ENCODE data around the gene NEK4. TPM values are rescaled to one million over a fixed set of nuclear protein-coding genes. Genes with fewer than 3 reads are reported as not detected.
A peak's percentile ranks its signal among the peaks of the same experiment; 100 is the strongest.

NEK4 gene
- total and polyA plus RNA-seq, 2 of the 13 experiments (the other 11 are each of a cell fraction or from before 2014, with no cell fraction given), result 16.5 to 38.0 TPM

DNA sequence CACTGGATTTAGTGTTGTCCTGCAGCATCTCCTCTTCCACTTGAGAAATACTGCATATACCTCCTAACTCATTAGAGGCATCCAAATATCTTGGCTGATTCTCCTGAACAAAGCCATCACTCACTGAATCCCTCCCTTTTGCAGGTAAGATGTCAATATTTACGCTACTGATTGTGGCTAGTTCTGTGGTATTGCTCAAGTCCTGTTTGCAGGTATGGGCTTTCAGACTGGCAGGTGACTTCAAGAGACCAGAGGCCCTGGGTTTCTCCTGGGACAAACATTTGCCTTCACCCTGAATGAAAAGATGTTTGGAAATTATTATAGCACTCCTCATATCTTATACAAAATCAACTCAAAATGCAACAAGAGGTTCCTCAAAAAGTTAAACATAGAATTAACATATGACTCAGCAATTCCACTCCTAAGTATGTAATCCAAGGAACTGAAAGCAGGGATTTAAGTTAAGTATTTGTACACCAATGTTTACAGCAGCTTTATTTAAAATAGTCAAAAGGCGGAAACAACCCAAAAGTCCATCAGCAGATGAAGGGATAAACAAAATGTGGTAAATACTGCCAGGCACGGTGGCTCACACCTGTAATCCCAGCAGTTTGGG is 18.6 kb downstream of the NEK4 start (continued):
- TF ChIP-seq, protein P1, sequence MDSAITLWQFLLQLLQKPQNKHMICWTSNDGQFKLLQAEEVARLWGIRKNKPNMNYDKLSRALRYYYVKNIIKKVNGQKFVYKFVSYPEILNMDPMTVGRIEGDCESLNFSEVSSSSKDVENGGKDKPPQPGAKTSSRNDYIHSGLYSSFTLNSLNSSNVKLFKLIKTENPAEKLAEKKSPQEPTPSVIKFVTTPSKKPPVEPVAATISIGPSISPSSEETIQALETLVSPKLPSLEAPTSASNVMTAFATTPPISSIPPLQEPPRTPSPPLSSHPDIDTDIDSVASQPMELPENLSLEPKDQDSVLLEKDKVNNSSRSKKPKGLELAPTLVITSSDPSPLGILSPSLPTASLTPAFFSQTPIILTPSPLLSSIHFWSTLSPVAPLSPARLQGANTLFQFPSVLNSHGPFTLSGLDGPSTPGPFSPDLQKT (CRISPR knock-in tag; IDR thresholded peaks at IDR 0.05; ENCODE audit: borderline replicate concordance), result no peak
- TF ChIP-seq MAFF (IDR thresholded peaks at IDR 0.05; ENCODE audit: low read depth, low read length) (peak; percentile 68), SIX1 (CRISPR knock-in tag; IDR thresholded peaks at IDR 0.05; ENCODE audit: borderline replicate concordance) (no peak), ZNF737 (CRISPR knock-in tag; IDR thresholded peaks at IDR 0.05; ENCODE audit: borderline replicate concordance) (no peak), HOXA9 (CRISPR knock-in tag; IDR thresholded peaks at IDR 0.05; ENCODE audit: borderline replicate concordance) (no peak), GFI1 (CRISPR knock-in tag; IDR thresholded peaks at IDR 0.05; ENCODE audit: borderline replicate concordance) (no peak), RAD51 (IDR thresholded peaks at IDR 0.05; ENCODE audit: borderline replicate concordance) (no peak), RNF2 (conservative IDR thresholded peaks at IDR 0.05; ENCODE audit: low read depth) (no peak), ZNF781 (CRISPR knock-in tag; IDR thresholded peaks at IDR 0.05; ENCODE audit: borderline replicate concordance, not compliant biosample characterization) (no peak), CEBPG (CRISPR knock-in tag; IDR thresholded peaks at IDR 0.05) (peak; percentile 69), ZNF432 (CRISPR knock-in tag; IDR thresholded peaks at IDR 0.05; ENCODE audit: borderline replicate concordance) (no peak), ZNF460 (CRISPR knock-in tag; IDR thresholded peaks at IDR 0.05; ENCODE audit: borderline replicate concordance) (no peak), ZNF296 (CRISPR knock-in tag; conservative IDR thresholded peaks at IDR 0.05) (no peak), SOX6 (IDR thresholded peaks at IDR 0.05) (no peak), SOX6 (CRISPR knock-in tag; IDR thresholded peaks at IDR 0.05) (peak; percentile 13; the same call in 1 of the 2 replicates), RFX5 (IDR thresholded peaks at IDR 0.05; ENCODE audit: low read depth, low read length) (no peak), ZSCAN31 (CRISPR knock-in tag; IDR thresholded peaks at IDR 0.05; ENCODE audit: low read depth) (no peak), ZFP1 (CRISPR knock-in tag; IDR thresholded peaks at IDR 0.05) (no peak), BCL6 (CRISPR knock-in tag; IDR thresholded peaks at IDR 0.05) (peak; percentile 19; the same call in 1 of the 2 replicates), FOXA3 (CRISPR knock-in tag; IDR thresholded peaks at IDR 0.05) (peak; percentile 74), ZNF839 (CRISPR knock-in tag; IDR thresholded peaks at IDR 0.05; ENCODE audit: borderline replicate concordance) (no peak), FOXP1 (IDR thresholded peaks at IDR 0.05) (no peak), FOXP1 (CRISPR knock-in tag; IDR thresholded peaks at IDR 0.05) (0 out of 2 replicates have a peak, but pooled peaks have one; percentile 5)
- TF ChIP-seq, protein P2, sequence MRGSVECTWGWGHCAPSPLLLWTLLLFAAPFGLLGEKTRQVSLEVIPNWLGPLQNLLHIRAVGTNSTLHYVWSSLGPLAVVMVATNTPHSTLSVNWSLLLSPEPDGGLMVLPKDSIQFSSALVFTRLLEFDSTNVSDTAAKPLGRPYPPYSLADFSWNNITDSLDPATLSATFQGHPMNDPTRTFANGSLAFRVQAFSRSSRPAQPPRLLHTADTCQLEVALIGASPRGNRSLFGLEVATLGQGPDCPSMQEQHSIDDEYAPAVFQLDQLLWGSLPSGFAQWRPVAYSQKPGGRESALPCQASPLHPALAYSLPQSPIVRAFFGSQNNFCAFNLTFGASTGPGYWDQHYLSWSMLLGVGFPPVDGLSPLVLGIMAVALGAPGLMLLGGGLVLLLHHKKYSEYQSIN (CRISPR knock-in tag; IDR thresholded peaks at IDR 0.05; ENCODE audit: borderline replicate concordance), result no peak
- TF ChIP-seq, protein P3, sequence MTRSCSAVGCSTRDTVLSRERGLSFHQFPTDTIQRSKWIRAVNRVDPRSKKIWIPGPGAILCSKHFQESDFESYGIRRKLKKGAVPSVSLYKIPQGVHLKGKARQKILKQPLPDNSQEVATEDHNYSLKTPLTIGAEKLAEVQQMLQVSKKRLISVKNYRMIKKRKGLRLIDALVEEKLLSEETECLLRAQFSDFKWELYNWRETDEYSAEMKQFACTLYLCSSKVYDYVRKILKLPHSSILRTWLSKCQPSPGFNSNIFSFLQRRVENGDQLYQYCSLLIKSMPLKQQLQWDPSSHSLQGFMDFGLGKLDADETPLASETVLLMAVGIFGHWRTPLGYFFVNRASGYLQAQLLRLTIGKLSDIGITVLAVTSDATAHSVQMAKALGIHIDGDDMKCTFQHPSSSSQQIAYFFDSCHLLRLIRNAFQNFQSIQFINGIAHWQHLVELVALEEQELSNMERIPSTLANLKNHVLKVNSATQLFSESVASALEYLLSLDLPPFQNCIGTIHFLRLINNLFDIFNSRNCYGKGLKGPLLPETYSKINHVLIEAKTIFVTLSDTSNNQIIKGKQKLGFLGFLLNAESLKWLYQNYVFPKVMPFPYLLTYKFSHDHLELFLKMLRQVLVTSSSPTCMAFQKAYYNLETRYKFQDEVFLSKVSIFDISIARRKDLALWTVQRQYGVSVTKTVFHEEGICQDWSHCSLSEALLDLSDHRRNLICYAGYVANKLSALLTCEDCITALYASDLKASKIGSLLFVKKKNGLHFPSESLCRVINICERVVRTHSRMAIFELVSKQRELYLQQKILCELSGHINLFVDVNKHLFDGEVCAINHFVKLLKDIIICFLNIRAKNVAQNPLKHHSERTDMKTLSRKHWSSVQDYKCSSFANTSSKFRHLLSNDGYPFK (CRISPR knock-in tag; IDR thresholded peaks at IDR 0.05; ENCODE audit: borderline replicate concordance), result no peak
- TF ChIP-seq, protein P4, sequence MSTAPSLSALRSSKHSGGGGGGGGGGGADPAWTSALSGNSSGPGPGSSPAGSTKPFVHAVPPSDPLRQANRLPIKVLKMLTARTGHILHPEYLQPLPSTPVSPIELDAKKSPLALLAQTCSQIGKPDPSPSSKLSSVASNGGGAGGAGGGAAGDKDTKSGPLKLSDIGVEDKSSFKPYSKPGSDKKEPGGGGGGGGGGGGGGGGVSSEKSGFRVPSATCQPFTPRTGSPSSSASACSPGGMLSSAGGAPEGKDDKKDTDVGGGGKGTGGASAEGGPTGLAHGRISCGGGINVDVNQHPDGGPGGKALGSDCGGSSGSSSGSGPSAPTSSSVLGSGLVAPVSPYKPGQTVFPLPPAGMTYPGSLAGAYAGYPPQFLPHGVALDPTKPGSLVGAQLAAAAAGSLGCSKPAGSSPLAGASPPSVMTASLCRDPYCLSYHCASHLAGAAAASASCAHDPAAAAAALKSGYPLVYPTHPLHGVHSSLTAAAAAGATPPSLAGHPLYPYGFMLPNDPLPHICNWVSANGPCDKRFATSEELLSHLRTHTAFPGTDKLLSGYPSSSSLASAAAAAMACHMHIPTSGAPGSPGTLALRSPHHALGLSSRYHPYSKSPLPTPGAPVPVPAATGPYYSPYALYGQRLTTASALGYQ (CRISPR knock-in tag; IDR thresholded peaks at IDR 0.05), result no peak

Data from HepG2 (cell line).